HepG2 (cell line): ENCODE measurements around the gene STRBP. TPM values are rescaled to one million over a fixed set of nuclear protein-coding genes. Genes with fewer than 3 reads are reported as not detected.

Source experiments
- ATAC-seq: fragments of 200-7000 bp; cut with Tn5 transposase; 3 replicates; pipeline ENCODE4 v1.9.1; 2020; ENCODE audit warnings: mild to moderate bottlenecking, moderate library complexity
- BruUV-seq: library from RNA; stranded (reverse); fragments of 400-500 nt; replicated peaks from 2 replicates; lab custom pipeline; 2021; lab: Mats Ljungman, UMichigan
- CTCF ChIA-PET: fragments of 300-600 bp; formaldehyde crosslinking; extraction: SDS; loops from one replicate; lab custom pipeline; 2021; ENCODE audit warnings: low total read pairs, inconsistent platforms, low intra/inter-chr PET ratio; lab: Yijun Ruan, JAX
- POLR2A ChIA-PET: fragments of 350-600 bp; sonication (Branson Sonifier 250); formaldehyde crosslinking; loops from one replicate; lab custom pipeline; 2020; ENCODE audit warnings: antibody characterized with exemption, inconsistent platforms; lab: Yijun Ruan, JAX
- DNase-seq: peaks from one replicate; pipeline ENCODE4 v3.0.0-alpha.2; 2015; ENCODE audit warnings: low spot score
- FAIRE-seq: peaks from 3 replicates; lab custom pipeline; 2011; peaks lifted over from hg19 to GRCh38; lab: Jason Lieb, UNC
- H2AFZ ChIP-seq: one replicate; pipeline ENCODE4 v1.6.1; 2011; ENCODE audit warnings: low read length, inconsistent platforms
- H3K27ac ChIP-seq: fragments of 300-600 bp; 3 replicates; pipeline ENCODE4 v1.8.0; 2011; ENCODE audit warnings: mixed run types, mild to moderate bottlenecking, mixed read lengths, low read length, inconsistent platforms; ENCODE audit not compliant: insufficient read depth; ENCODE audit errors: extremely low read length
- H3K27me3 ChIP-seq, 2 experiments: fragments of 200-600 bp in 1 of 2; 2 replicates in 1 of 2; 3 replicates in 1 of 2; pipeline versions ENCODE4 v1.6.0 to v1.8.0; 2011; ENCODE audit warnings: low read length in 2 of 2, mild to moderate bottlenecking in 2 of 2, moderate library complexity in 2 of 2, inconsistent platforms in 1 of 2; ENCODE audit not compliant: insufficient read depth in 2 of 2, control insufficient read depth in 1 of 2
- H3K36me3 ChIP-seq, 2 experiments: fragments of 200-600 bp in 1 of 2; replicated peaks in 1 of 2; 2 replicates in 1 of 2; 3 replicates in 1 of 2; pipeline versions ENCODE4 v1.5.1 to v1.8.0; 2011; ENCODE audit warnings: low read length in 2 of 2, inconsistent platforms in 1 of 2; ENCODE audit not compliant: insufficient read depth in 2 of 2, control insufficient read depth in 1 of 2
- H3K4me1 ChIP-seq: 2 replicates; pipeline ENCODE4 v1.5.1; 2012; ENCODE audit warnings: low read length, inconsistent platforms; ENCODE audit not compliant: insufficient read depth
- H3K4me2 ChIP-seq: 2 replicates; pipeline ENCODE4 v1.6.0; 2011; ENCODE audit warnings: low read depth, low read length, inconsistent platforms
- H3K4me3 ChIP-seq, 3 experiments: fragments of 200-600 bp in 1 of 3; sonication (generic), shearing (Covaris generic) in 1 of 3; replicated peaks in 1 of 3; 2 replicates each; pipeline ENCODE4 v1.5.1; 2011 to 2016; ENCODE audit warnings: low read length in 3 of 3, inconsistent platforms in 2 of 3, low read depth in 2 of 3, mild to moderate bottlenecking in 2 of 3, control low read depth in 1 of 3, mixed read lengths in 1 of 3; ENCODE audit not compliant: insufficient read depth in 1 of 3
- H3K79me2 ChIP-seq: one replicate; pipeline ENCODE4 v1.6.1; 2011; ENCODE audit warnings: low read length, inconsistent platforms; ENCODE audit not compliant: insufficient read depth
- H3K9ac ChIP-seq: 2 replicates; pipeline ENCODE4 v1.6.0; 2011; ENCODE audit warnings: mild to moderate bottlenecking, low read depth, low read length, inconsistent platforms; ENCODE audit not compliant: insufficient read depth
- H3K9me3 ChIP-seq: 2 replicates; pipeline ENCODE4 v1.5.1; 2012; ENCODE audit warnings: mild to moderate bottlenecking, low read length
- H4K20me1 ChIP-seq: 2 replicates; pipeline ENCODE4 v1.6.0; 2011; ENCODE audit warnings: inconsistent platforms, mild to moderate bottlenecking, low read length, moderate library complexity; ENCODE audit not compliant: insufficient read depth
- EED ChIP-seq: sonication (generic); formaldehyde crosslinking; IDR thresholded peaks from 2 replicates; pipeline ENCODE4 v1.5.0; 2020; ENCODE audit warnings: mild to moderate bottlenecking, missing genetic modification reagents
- HINFP ChIP-seq: sonication (generic); formaldehyde crosslinking; IDR thresholded peaks from 2 replicates; pipeline ENCODE4 v1.4.0; 2020; ENCODE audit warnings: low read depth, mild to moderate bottlenecking, missing genetic modification reagents
- MIER2 ChIP-seq: IDR thresholded peaks from 2 replicates; pipeline ENCODE4 v1.6.1; 2016; ENCODE audit warnings: missing biosample characterization, missing genetic modification reagents
- MTA3 ChIP-seq: sonication (generic); formaldehyde crosslinking; IDR thresholded peaks from 2 replicates; pipeline ENCODE4 v1.4.0; 2020; ENCODE audit warnings: missing genetic modification reagents
- NFE2 ChIP-seq: sonication (generic); formaldehyde crosslinking; IDR thresholded peaks from 2 replicates; pipeline ENCODE4 v1.4.0; 2020; ENCODE audit warnings: missing genetic modification reagents
- NFIC ChIP-seq: IDR thresholded peaks from 2 replicates; pipeline ENCODE4 v1.6.1; 2012; ENCODE audit warnings: mild to moderate bottlenecking, low read length, inconsistent platforms
- SATB2 ChIP-seq: sonication (generic); formaldehyde crosslinking; IDR thresholded peaks from 2 replicates; pipeline ENCODE4 v1.5.0; 2020; ENCODE audit warnings: missing genetic modification reagents
- SP4 ChIP-seq: sonication (generic); formaldehyde crosslinking; IDR thresholded peaks from 2 replicates; pipeline ENCODE4 v1.8.1; 2023; ENCODE audit warnings: mild to moderate bottlenecking, missing genetic modification reagents
- TBX2 ChIP-seq: sonication (generic); formaldehyde crosslinking; IDR thresholded peaks from 2 replicates; pipeline ENCODE4 v1.5.0; 2020; ENCODE audit warnings: missing genetic modification reagents, mild to moderate bottlenecking, borderline replicate concordance
- XRCC5 ChIP-seq: fragments of 200-400 bp; formaldehyde crosslinking; optimal IDR thresholded peaks from 2 replicates; pipeline ENCODE3; 2017; ENCODE audit warnings: mild to moderate bottlenecking, low read length
- ZC3H4 ChIP-seq: sonication (generic); formaldehyde crosslinking; IDR thresholded peaks from 2 replicates; pipeline ENCODE4 v1.4.0; 2020; ENCODE audit warnings: missing genetic modification reagents, borderline replicate concordance
- ZKSCAN5 ChIP-seq: sonication (generic); formaldehyde crosslinking; IDR thresholded peaks from 2 replicates; pipeline ENCODE4 v1.5.1; 2020; ENCODE audit warnings: mild to moderate bottlenecking, missing genetic modification reagents
- ZNF382 ChIP-seq: sonication (generic); formaldehyde crosslinking; IDR thresholded peaks from 2 replicates; pipeline ENCODE4 v1.5.0; 2020; ENCODE audit warnings: missing genetic modification reagents, mild to moderate bottlenecking, borderline replicate concordance
- ZNF468 ChIP-seq: sonication (generic); formaldehyde crosslinking; IDR thresholded peaks from 2 replicates; pipeline ENCODE4 v1.8.0; 2022; ENCODE audit warnings: mild to moderate bottlenecking, moderate library complexity, missing genetic modification reagents
- ZNF790 ChIP-seq: sonication (generic); formaldehyde crosslinking; IDR thresholded peaks from 2 replicates; pipeline ENCODE4 v1.8.0; 2022; ENCODE audit warnings: missing genetic modification reagents, mild to moderate bottlenecking, borderline replicate concordance
- WGBS: methylation state at CpG from one replicate; pipeline ENCODE4 v1.1.6; 2017; ENCODE audit warnings: low lambda C conversion rate; 5-methylcytosine and 5-hydroxymethylcytosine counted together
- in situ Hi-C: cut with HindIII; loops from 2 replicates; pipeline ENCODE4 v1.10.0; 2017; ENCODE audit warnings: low pct_unique_long_range_greater_than_20kb; ENCODE audit not compliant: extremely low pct_ligation_motif_present
- intact Hi-C: fragments of 100-400 bp; cut with micrococcal nuclease; formaldehyde crosslinking; loops from one replicate; pipeline ENCODE4 v1.10.0; 2022; ENCODE audit not compliant: unreplicated experiment
- polyA plus RNA-seq, 8 experiments: library from polyadenylated mRNA; depleted of rRNA in 3 of 8; stranded (reverse) in 7 of 8; unstranded in 1 of 8; fragments of >200 nt; fragmentation: Illumina TruSeq in 4 of 8; extraction: Trizol in 4 of 8; gene quantifications; 2 replicates each; pipeline versions ENCODE4 v1.2.1 to v1.2.3, GENCODE V29; 2011 to 2016; ENCODE audit warnings: low read depth in 4 of 8, missing spikeins in 1 of 8, mixed read lengths in 1 of 8; ENCODE audit not compliant: insufficient read depth in 1 of 8
- total RNA-seq, 5 experiments: library from RNA; depleted of rRNA; stranded (reverse); fragments of >200 nt; fragmentation: Illumina TruSeq; extraction: Trizol; gene quantifications; 2 replicates each; pipeline ENCODE4 v1.2.3, GENCODE V29; 2016; ENCODE audit warnings: low read depth in 1 of 5
- TF ChIP-seq, protein P1 (sequence below): sonication (generic); formaldehyde crosslinking; IDR thresholded peaks from 2 replicates; pipeline ENCODE4 v1.5.0; 2020; ENCODE audit warnings: mild to moderate bottlenecking, missing genetic modification reagents

STRBP gene
- total and polyA plus RNA-seq, 2 of the 13 experiments (the other 11 are each of a cell fraction or from before 2014, with no cell fraction given) = 14.5 to 38.5 TPM

DNA sequence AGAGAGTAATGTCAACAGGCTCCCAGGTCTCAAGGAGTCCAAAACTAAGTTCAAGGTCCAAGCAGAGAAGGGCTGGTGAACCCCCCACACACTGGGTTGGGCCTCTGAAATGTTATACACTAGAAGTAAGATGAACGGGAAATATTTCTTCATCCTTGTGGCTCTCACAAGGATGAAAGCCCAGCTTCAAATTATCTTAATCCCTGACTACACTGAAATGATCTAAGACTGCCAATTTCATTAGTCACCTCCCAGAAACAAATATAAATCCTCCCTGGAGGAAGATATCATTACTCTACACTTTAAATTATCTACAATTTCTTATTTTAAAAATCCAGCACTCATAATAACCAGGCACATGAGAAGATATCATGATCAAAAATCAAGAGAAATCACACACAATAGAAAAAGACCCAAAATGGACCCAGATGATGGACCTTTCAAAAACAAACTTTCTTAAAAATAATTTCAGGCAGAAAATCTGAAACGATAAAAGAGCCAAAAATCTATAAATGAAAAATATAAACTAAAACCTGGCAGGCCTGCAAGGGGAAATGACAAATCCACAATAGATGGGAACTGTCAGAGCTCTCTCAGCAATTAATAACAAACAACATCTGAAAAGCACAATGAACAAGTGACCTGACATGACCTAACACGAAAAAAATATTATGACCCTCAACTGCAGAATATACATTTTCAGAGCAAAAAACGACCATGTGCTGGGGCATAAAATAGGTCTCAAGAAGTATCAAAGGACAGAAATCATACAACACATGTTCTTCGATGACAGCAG is 117.5 kb downstream of the STRBP start:
- 92% methylated on average over 5 of the region's 5 CpGs for WGBS
- in situ Hi-C loops (no loop called here), intact Hi-C loops (no loop called here)
- Histone ChIP-seq H3K27me3 (no peaks in the 10 kb centered on the region), H4K20me1 (no peaks in the 10 kb centered on the region), H3K4me3 (no peak overlapping the region), H3K36me3 (peaks cover 0 to 6% of the 10 kb centered on the region in 2 experiments; a peak in 2 of 5 replicates), H3K9me3 (no peaks in the 10 kb centered on the region), H3K79me2 (no peaks in the 10 kb centered on the region), H3K4me1 (no peaks in the 10 kb centered on the region), H3K27ac (no peak overlapping the region), H3K9ac (no peak overlapping the region), H3K4me2 (no peak overlapping the region), H2AFZ (no peak overlapping the region)
- FAIRE-seq (no peak), ATAC-seq (no peak), DNase-seq (no peak)
- POLR2A ChIA-PET = no interaction called here
- TF ChIP-seq NFIC = no peak
- no peak for TF ChIP-seq SATB2
- TF ChIP-seq, protein P1, sequence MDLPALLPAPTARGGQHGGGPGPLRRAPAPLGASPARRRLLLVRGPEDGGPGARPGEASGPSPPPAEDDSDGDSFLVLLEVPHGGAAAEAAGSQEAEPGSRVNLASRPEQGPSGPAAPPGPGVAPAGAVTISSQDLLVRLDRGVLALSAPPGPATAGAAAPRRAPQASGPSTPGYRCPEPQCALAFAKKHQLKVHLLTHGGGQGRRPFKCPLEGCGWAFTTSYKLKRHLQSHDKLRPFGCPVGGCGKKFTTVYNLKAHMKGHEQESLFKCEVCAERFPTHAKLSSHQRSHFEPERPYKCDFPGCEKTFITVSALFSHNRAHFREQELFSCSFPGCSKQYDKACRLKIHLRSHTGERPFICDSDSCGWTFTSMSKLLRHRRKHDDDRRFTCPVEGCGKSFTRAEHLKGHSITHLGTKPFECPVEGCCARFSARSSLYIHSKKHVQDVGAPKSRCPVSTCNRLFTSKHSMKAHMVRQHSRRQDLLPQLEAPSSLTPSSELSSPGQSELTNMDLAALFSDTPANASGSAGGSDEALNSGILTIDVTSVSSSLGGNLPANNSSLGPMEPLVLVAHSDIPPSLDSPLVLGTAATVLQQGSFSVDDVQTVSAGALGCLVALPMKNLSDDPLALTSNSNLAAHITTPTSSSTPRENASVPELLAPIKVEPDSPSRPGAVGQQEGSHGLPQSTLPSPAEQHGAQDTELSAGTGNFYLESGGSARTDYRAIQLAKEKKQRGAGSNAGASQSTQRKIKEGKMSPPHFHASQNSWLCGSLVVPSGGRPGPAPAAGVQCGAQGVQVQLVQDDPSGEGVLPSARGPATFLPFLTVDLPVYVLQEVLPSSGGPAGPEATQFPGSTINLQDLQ (CRISPR knock-in tag) = no peak
- no peak for TF ChIP-seq ZNF382 (CRISPR knock-in tag)
- BruUV-seq = no TSS peak
- CTCF ChIA-PET = no interaction called here

DNA sequence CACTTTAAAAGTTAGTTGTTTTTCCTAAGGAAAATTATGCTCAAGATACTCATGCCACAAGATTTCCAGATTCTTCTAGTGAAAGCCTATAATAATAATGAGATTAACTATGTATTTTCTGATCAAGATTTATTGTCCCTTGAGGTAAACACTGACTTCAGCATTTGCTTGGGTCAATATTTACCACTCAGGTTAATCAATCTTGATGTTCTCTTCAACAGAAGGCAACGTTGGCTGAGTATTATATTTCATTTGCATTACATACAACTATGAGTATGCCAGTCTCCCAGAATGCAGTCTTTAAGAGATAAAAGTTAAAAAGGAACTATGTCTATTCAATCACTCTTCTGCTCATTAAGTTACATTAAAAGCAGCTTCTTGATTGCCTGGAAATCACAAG is 119.3 kb downstream of the STRBP start:
- peaks cover 0 to 6% of the 10 kb centered on the region in 2 experiments; a peak in 2 of 5 replicates for H3K36me3 ChIP-seq
- no peak overlapping the region for H3K9ac ChIP-seq
- FAIRE-seq (no peak), DNase-seq (no peak), ATAC-seq (no peak)
- BruUV-seq = no TSS peak
- intact Hi-C loops = no loop called here
- no peaks in the 10 kb centered on the region for H3K79me2 ChIP-seq
- no peaks in the 10 kb centered on the region for H3K4me1 ChIP-seq
- no peak overlapping the region for H3K4me2 ChIP-seq
- H2AFZ ChIP-seq = no peak overlapping the region
- no peak overlapping the region for H3K27ac ChIP-seq
- 38% methylated on average over 1 of the region's 1 CpG for WGBS
- H3K27me3 ChIP-seq = no peaks in the 10 kb centered on the region
- CTCF ChIA-PET = no interaction called here
- no peaks in the 10 kb centered on the region for H4K20me1 ChIP-seq
- H3K4me3 ChIP-seq = no peak overlapping the region
- POLR2A ChIA-PET = no interaction called here
- in situ Hi-C loops = no loop called here
- no peaks in the 10 kb centered on the region for H3K9me3 ChIP-seq
- TF ChIP-seq ZNF468 = no peak
- TF ChIP-seq EED (CRISPR knock-in tag) = no peak
- TF ChIP-seq ZC3H4 = no peak
- no peak for TF ChIP-seq HINFP (CRISPR knock-in tag)
- no peak for TF ChIP-seq XRCC5
- TF ChIP-seq NFE2 (CRISPR knock-in tag) = no peak
- no peak for TF ChIP-seq TBX2 (CRISPR knock-in tag)
- no peak for TF ChIP-seq ZKSCAN5
- no peak for TF ChIP-seq SP4
- no peak for TF ChIP-seq MIER2 (CRISPR knock-in tag)
- no peak for TF ChIP-seq ZNF790 (CRISPR knock-in tag)
- TF ChIP-seq MTA3 (CRISPR knock-in tag) = no peak
